ENCODE results near the gene GLTPD2.

GLTPD2 gene

GRCh38 chr17:4788807-4789700, at the start of gene GLTPD2:
TSS of gene GLTPD2 (plus strand) at chr17:4788964. CDS start at chr17:4789012, 48 bp downstream.
- DNase-seq = no peak

- DNase-seq = no peak
These were observed 49.4 kb upstream of the GLTPD2 start, which contains the start of the genes CXCL16 and ZMYND15 for GRCh38 chr17:4739122-4740024. TSS of gene CXCL16 (minus strand) at chr17:4739928. CDS start at chr17:4739339, 589 bp downstream. TSS of gene ZMYND15 (plus strand) at chr17:4739833. CDS start at chr17:4740549, 716 bp downstream.

DNA sequence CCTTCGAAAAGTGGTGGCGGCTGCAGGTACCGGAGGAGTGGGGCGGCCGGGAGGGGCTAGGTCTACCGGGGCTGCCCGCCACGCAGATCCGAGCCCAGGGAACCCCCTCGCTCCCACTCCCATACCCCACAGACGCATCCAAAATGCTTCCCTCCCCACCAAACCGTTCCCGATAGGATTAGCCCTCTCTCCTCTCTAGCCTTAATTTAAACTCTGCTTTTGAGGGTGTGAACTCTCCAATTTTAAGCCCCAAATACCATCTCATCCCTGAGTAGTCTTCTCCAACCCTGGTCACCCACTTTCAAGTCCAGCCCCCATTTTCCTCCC, 48.8 kb upstream of the GLTPD2 start:
- DNase-seq = no peak

DNA sequence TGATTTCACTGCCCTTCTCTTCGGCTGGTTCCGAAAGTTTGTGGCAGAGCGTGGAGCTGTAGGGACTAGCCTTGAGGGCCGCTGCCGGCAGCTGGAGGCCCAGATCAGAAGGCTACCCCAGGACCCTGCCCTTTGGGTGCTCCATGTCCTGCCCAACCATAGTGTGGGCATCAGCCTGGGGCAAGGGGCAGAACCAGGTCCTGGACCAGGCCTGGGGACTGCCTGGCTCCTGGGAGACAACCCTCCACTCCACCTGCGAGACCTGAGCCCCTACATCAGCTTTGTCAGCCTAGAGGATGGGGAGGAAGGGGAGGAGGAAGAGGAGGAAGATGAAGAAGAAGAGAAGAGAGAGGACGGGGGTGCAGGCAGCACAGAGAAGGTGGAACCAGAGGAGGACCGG, 48.2 kb upstream of the GLTPD2 start:
- DNase-seq = no peak

DNA sequence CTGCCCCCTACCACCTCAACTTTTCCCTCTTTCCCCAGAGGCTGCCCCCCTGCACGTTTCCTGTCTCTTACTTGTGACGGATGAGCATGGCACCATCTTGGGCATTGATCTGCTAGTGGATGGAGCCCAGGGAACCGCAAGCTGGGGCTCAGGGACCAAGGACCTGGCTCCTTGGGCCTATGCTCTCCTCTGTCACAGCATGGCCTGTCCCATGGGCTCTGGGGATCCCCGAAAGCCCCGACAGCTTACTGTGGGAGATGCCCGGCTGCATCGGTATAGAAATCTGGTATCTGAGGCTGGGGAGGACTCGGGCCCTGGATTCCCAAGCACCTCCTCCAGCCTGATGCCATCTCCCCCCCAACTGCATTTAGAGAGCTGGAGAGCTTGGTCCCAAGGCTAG, 47.2 kb upstream of the GLTPD2 start:
- DNase-seq = no peak

DNA sequence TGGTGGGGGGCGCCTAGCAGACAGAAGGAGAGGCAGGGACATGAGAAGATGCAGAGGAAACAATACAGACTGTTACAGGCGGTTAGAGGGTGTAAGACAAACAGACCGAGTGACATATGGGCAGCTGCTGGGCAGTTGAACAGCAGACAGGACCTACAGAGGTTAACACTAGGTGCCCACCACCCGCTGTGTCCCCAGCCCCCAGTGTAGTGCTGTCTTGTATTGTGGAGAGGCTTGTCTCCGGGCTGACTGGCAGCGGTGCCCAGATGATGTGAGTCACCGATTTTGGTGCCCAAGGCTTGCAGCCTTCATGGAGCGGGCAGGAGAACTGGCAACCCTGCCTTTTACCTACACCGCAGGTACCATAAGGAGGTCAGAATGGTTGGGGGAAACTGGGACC, 46.6 kb upstream of the GLTPD2 start:
- no peak for DNase-seq

DNA sequence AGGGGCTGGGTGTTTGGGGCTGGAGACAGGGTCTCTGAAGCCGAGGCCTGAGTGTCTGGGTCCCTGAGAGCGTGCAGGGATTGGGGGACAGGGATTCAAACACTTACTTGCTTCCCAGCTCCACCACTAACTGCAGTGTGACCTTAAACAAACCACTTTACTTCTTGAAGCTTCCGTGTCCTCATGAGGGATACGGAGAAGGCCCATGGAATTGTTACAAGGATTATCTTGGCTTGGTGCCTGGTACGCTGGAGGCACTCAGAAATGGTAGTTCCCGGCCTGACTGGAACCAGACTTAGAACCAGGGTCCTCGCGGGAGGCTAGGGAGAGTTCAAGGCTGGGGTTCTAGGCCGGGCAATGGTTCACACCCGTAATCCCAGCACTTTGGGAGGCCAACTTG, 46.1 kb upstream of the GLTPD2 start:
- DNase-seq = no peak

DNA sequence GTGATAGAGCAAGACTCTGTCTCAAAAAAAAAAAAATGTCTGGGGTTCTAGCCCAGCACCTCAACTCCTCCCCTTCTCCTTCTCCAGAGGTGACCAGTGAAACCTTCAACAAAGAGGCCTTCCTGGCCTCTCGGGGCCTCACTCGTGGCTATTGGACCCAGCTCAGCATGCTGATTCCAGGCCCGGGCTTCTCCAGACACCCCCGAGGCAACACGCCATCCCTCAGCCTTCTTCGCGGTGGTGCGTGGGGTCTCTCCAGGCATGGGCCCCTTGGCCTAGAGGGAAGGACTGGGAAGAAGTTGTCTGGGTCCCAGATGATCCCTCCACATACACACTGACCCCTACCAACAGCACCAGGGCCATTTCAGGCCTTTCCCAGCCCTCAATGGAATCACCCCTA, 45.5 kb upstream of the GLTPD2 start:
- DNase-seq = no peak

GRCh38 chr17:4743898-4744297, 44.9 kb upstream of the GLTPD2 start:
- DNase-seq = no peak

- DNase-seq = no peak
These were observed 43.5 kb upstream of the GLTPD2 start for GRCh38 chr17:4744999-4745969.

- DNase-seq = no peak
These were observed 40.9 kb upstream of the GLTPD2 start for GRCh38 chr17:4747847-4748246.

GRCh38 chr17:4748686-4749085, 40.1 kb upstream of the GLTPD2 start:
- no peak for DNase-seq

DNA sequence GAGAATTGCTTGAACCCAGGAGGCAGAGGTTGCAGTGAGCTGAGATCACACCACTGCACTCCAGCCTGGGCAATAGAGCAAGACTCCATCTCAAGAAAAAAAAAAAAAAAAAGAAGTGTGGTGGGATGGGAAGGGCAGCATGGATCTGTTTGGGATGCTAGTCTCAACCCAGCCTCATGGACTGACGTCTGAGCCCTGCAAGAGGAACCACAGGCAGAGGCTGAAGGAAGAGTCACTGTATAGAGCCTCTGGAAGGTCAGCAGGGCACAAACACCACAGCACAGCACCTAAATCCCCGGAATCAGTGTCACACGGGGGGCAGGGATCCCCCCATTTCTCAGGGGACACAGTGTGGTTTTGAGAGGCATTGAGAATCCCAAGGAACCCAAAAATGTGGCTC, 38.2 kb upstream of the GLTPD2 start:
- DNase-seq = no peak

DNA sequence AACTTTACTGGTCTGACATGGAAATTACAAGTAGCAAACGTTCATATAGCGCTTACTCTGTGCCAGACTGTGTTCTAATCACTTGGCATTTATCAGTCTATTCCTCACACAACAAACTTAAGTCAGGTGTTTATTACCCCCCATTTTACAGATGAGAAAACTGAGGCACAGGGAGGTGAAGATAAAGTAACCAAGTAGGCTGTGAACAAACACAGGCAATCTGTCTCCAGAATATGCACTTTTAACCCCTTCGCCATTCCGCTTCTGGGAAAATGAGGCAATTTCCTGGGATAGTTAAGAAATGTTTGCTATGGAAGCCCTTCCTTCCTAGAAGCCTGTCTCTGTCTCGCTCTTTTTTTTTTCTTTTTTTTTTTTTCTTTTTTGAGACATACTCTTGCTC, 36.8 kb upstream of the GLTPD2 start:
- no peak for DNase-seq

DNA sequence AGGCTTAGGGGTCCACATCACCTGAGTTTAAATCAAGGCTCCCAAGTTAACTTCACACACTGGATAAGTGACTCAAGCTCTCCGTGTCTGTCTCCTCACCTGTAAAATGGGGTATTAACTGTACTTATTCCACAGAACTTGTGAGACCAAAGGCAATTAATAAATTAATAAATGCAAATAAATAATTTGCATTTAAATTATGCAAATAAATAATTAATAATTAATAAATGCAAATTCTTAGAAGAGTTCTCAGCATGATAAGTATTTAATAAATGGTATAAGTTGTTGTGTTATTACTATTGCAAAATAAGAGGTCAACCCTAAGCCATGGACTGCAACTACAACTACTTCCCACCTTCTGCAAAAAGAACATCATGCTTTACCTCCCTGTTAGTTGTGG, 35.4 kb upstream of the GLTPD2 start:
- no peak for DNase-seq

GRCh38 chr17:4759776-4760236, 29.0 kb upstream of the GLTPD2 start:
- DNase-seq = no peak

- no peak for DNase-seq
These were observed 24.2 kb upstream of the GLTPD2 start for GRCh38 chr17:4764595-4764994.

- DNase-seq = no peak
These were observed 22.6 kb upstream of the GLTPD2 start for GRCh38 chr17:4766201-4766600.

GRCh38 chr17:4766723-4767122, 22.0 kb upstream of the GLTPD2 start:
- no peak for DNase-seq

GRCh38 chr17:4768298-4768697, 20.5 kb upstream of the GLTPD2 start:
- no peak for DNase-seq

GRCh38 chr17:4769628-4770027, 19.1 kb upstream of the GLTPD2 start:
- DNase-seq = no peak

- no peak for DNase-seq
These were observed 17.1 kb upstream of the GLTPD2 start, which contains the start of gene TM4SF5 for GRCh38 chr17:4771519-4772234. TSS of gene TM4SF5 (plus strand) at chr17:4771886. CDS start at chr17:4771923, 37 bp downstream.
